ENCODE measurements around the gene NAGS.
"Not testable (repeated sequence)": the region's sequence is repeated elsewhere in the genome, so short reads cannot be mapped to it uniquely, and the experiment has no call there.

Gene NAGS

DNA sequence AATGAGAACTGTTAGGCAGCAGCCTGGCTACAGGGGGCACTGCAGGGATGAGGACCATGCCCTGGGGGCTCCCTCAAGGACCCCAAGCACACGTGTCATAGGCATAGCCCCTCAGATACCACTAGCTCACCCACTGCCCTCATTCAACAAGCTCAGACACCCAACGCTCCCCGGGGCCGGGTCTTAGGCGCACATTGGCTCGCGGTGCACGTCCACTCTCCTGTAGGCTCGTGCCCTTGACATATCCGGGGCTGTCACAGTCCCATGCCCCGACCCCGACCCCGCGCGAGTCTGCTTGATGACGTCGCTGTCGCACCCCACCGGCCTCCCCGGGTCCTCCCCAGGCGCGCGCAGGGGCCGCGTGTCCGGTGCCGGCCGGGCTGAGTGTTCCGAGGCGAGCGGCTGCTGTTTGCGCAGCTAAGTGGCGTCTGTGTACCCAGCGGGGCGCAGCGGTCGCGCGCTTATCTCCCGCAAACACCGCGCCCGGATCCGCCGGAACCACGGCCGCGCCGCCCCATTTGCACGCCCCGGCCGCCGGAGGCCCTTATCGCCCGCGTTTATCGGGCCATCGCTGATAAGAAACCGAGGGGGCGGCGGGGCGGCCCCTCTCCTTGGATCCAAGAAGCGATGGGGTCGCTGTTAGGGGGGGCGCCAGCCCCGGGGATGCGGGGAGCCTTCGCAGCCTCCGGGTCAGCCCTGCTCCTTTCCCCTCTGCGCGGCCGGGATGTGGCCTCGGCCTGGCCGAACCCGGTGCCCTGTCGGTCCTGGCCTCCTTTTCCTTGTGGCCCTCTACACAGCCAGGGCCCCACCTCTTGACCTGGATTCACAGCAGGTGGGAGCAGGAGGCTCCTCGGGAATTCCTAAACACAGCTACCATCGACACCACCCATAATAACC, 20.7 kb upstream of the NAGS start:
- Histone ChIP-seq H3K27me3 (ENCODE audit: control insufficient read depth in 1 of 2, insufficient read depth in 2 of 2, low read length in 2 of 2) (peaks cover 32 to 39% of the 10 kb centered on the region in 2 donors), H3K36me3 (ENCODE audit: control insufficient read depth in 1 of 2, insufficient read depth in 2 of 2, low read length in 2 of 2) (no peaks in the 10 kb centered on the region), H3K27ac (ENCODE audit: low read depth, low read length) (no peak overlapping the region), H3K9me3 (ENCODE audit: control insufficient read depth in 1 of 2, low read length in 2 of 2) (no peaks in the 10 kb centered on the region), H3K4me1 (ENCODE audit: control insufficient read depth in 1 of 2, insufficient read depth in 2 of 2, low read length in 2 of 2) (peaks cover 6 to 12% of the 10 kb centered on the region in 2 donors), H3K9ac (ENCODE audit: low read depth in 1 of 2, low read length in 2 of 2) (no peak overlapping the region), H3K4me3 (ENCODE audit: low read depth in 1 of 2, low read length in 2 of 2) (peak overlapping the region; percentile 47 to 49)

DNA sequence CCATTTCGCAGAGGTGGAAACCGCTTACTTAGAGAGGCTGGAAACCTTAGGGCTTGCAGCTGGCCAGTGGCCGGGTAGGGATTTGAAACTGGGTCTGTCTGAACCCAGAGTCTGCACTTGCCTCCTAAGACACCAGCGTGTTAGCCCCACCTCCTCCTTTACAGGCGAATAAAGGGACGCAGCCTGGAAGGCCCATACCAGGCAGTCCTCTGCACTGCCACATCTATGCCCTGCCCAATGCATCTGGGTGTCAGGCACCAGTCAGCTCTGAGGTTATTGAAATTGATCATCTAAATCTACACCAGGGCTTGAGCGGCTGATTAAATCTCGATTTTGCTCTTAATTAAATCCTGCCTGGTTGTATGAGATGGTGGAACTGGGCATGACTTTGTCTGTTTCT, 19.9 kb upstream of the NAGS start:
- peaks cover 6 to 12% of the 10 kb centered on the region in 2 donors for H3K4me1 ChIP-seq (ENCODE audit: control insufficient read depth in 1 of 2, insufficient read depth in 2 of 2, low read length in 2 of 2)
- H3K27ac ChIP-seq (ENCODE audit: low read depth, low read length): no peak overlapping the region
- H3K9me3 ChIP-seq (ENCODE audit: control insufficient read depth in 1 of 2, low read length in 2 of 2): no peaks in the 10 kb centered on the region
- H3K36me3 ChIP-seq (ENCODE audit: control insufficient read depth in 1 of 2, insufficient read depth in 2 of 2, low read length in 2 of 2): no peaks in the 10 kb centered on the region
- no peak overlapping the region for H3K9ac ChIP-seq (ENCODE audit: low read depth in 1 of 2, low read length in 2 of 2)
- H3K27me3 ChIP-seq (ENCODE audit: control insufficient read depth in 1 of 2, insufficient read depth in 2 of 2, low read length in 2 of 2): peaks cover 32 to 35% of the 10 kb centered on the region in 2 donors
- H3K4me3 ChIP-seq (ENCODE audit: low read depth in 1 of 2, low read length in 2 of 2): peak overlapping the region in 1 of 2 donors; percentile 49

GRCh38 chr17:43986225-43986981, 18.0 kb upstream of the NAGS start:
- Histone ChIP-seq H3K9ac (ENCODE audit: low read depth in 1 of 2, low read length in 2 of 2) (no peak overlapping the region), H3K4me1 (ENCODE audit: control insufficient read depth in 1 of 2, insufficient read depth in 2 of 2, low read length in 2 of 2) (peaks cover 6 to 12% of the 10 kb centered on the region in 2 donors), H3K27me3 (ENCODE audit: control insufficient read depth in 1 of 2, insufficient read depth in 2 of 2, low read length in 2 of 2) (peaks cover 28 to 32% of the 10 kb centered on the region in 2 donors), H3K4me3 (ENCODE audit: low read depth in 1 of 2, low read length in 2 of 2) (no peak overlapping the region), H3K27ac (ENCODE audit: low read depth, low read length) (no peak overlapping the region), H3K36me3 (ENCODE audit: control insufficient read depth in 1 of 2, insufficient read depth in 2 of 2, low read length in 2 of 2) (no peaks in the 10 kb centered on the region), H3K9me3 (ENCODE audit: control insufficient read depth in 1 of 2, low read length in 2 of 2) (no peaks in the 10 kb centered on the region)

DNA sequence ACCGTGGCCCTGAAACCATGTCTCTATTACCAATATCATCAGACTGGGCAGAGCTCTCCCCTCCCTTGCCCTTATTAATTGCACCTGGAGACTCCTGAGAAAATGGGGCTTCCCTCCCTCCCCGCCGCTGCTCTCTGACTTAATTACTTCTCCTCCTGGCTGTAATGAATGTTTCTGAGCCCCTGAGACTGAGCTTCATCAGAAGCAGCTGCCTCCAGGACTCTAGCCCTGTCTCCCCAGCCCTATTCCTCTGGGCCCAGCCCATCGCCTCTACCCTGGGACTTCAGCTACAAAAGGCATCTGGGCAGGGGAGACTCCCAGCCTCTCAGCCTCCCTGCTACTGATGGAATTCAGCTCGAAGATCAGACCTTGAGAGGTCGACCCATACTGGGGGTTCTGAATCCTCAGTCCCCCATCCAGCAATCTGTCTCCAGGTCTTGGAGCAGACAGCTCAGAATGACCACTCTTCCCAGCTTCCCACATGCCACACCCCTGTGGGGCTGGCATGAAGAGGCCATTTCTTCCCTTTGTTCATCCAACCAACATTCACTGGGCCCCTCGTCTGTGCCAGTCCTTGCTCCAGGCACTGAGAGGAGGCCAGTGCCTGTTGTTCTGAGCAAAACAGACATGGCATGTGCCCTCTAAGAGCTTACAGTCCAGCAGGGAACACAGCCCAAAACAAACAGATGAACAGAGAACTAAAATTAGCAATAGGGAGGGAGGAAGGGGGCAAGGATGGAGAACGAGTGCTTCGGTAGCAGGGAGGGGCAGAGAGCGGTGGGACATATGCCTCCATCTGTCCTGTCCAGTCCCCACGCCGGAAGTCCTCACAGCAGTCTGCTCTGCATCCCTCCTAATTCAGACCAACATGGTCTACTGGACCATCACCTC, 17.0 kb upstream of the NAGS start:
- H3K9me3 ChIP-seq (ENCODE audit: control insufficient read depth in 1 of 2, low read length in 2 of 2): no peaks in the 10 kb centered on the region
- H3K4me1 ChIP-seq (ENCODE audit: control insufficient read depth in 1 of 2, insufficient read depth in 2 of 2, low read length in 2 of 2): peaks cover 6 to 12% of the 10 kb centered on the region in 2 donors
- H3K36me3 ChIP-seq (ENCODE audit: control insufficient read depth in 1 of 2, insufficient read depth in 2 of 2, low read length in 2 of 2): no peaks in the 10 kb centered on the region
- H3K27me3 ChIP-seq (ENCODE audit: control insufficient read depth in 1 of 2, insufficient read depth in 2 of 2, low read length in 2 of 2): peaks cover 20 to 25% of the 10 kb centered on the region in 2 donors
- H3K9ac ChIP-seq (ENCODE audit: low read depth in 1 of 2, low read length in 2 of 2): no peak overlapping the region
- no peak overlapping the region for H3K4me3 ChIP-seq (ENCODE audit: low read depth in 1 of 2, low read length in 2 of 2)
- no peak overlapping the region for H3K27ac ChIP-seq (ENCODE audit: low read depth, low read length)

DNA sequence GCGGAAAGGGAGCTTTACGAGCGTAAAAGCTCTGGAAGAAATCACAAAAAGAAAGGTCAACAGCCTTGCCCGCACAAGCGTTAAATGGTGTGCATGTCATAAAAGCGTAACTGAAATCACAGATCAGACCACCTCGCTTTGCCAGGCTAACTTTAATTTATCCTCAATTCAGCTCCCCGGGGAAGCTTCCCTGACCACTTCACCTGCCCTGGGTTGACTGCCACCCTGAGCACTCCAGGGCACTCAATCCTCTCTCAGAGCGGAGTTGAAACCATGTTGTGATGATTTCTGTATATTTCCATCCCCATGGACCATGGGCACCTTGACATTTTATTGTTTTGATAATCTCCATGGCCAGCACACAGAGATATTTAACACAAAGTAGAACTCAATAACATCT, 16.1 kb upstream of the NAGS start:
- Histone ChIP-seq H3K4me1 (ENCODE audit: control insufficient read depth in 1 of 2, insufficient read depth in 2 of 2, low read length in 2 of 2) (peaks cover 4 to 10% of the 10 kb centered on the region in 2 donors), H3K4me3 (ENCODE audit: low read depth in 1 of 2, low read length in 2 of 2) (no peak overlapping the region), H3K9me3 (ENCODE audit: control insufficient read depth in 1 of 2, low read length in 2 of 2) (no peaks in the 10 kb centered on the region), H3K27ac (ENCODE audit: low read depth, low read length) (no peak overlapping the region), H3K9ac (ENCODE audit: low read depth in 1 of 2, low read length in 2 of 2) (no peak overlapping the region), H3K36me3 (ENCODE audit: control insufficient read depth in 1 of 2, insufficient read depth in 2 of 2, low read length in 2 of 2) (no peaks in the 10 kb centered on the region), H3K27me3 (ENCODE audit: control insufficient read depth in 1 of 2, insufficient read depth in 2 of 2, low read length in 2 of 2) (peaks cover 15 to 17% of the 10 kb centered on the region in 2 donors)

GRCh38 chr17:43992641-43993040, 11.8 kb upstream of the NAGS start:
- Histone ChIP-seq H3K9me3 (ENCODE audit: control insufficient read depth in 1 of 2, low read length in 2 of 2) (no peaks in the 10 kb centered on the region), H3K4me1 (ENCODE audit: control insufficient read depth in 1 of 2, insufficient read depth in 2 of 2, low read length in 2 of 2) (peaks cover 5 to 6% of the 10 kb centered on the region in 2 donors), H3K9ac (ENCODE audit: low read depth in 1 of 2, low read length in 2 of 2) (no peak overlapping the region), H3K27me3 (ENCODE audit: control insufficient read depth in 1 of 2, insufficient read depth in 2 of 2, low read length in 2 of 2) (peaks cover 20 to 23% of the 10 kb centered on the region in 2 donors), H3K27ac (ENCODE audit: low read depth, low read length) (no peak overlapping the region), H3K36me3 (ENCODE audit: control insufficient read depth in 1 of 2, insufficient read depth in 2 of 2, low read length in 2 of 2) (no peaks in the 10 kb centered on the region), H3K4me3 (ENCODE audit: low read depth in 1 of 2, low read length in 2 of 2) (no peak overlapping the region)

DNA sequence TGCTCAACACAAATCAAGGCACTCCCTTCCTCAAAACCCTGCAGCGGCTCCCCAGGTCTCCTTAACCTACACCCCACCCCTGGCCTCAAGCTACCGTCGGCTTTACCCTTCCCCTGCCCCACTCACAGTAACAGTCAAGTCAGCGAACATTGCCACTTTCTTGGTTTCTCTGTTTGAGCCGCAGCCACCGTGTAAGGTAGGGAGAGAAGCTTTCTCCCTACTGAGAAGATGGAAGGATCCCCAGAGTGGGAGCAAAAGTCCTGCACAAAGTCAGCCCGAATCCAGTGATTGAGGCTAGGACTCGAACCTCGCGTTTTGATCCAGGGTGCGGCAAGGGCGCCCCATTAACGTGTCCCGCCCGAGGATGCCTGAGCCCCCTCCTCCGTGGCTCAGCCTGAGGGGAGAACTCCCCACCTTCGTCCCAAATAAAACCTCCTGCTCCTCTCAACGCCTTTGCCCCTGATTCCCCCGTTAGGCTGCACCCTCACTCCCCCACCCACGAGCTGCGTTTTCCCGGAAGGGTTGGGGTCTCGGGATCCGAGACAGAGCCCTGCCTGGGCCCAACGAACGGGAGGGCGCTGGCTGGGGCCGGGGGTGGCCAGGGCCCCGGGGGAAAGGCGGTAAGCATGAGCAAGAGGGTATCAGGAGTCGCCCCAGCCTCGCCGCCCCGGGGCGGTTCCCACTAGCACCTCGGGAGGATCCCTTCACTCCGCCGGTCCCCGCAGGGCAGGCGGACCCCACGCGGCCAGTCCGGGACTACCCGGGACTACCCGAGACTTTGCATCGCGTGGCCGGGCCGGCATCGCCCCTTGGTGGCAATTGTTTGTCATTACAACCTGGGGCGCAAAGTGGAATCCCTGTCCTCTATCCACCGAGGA, 9.9 kb upstream of the NAGS start:
- Histone ChIP-seq H3K4me1 (ENCODE audit: control insufficient read depth in 1 of 2, insufficient read depth in 2 of 2, low read length in 2 of 2) (peaks cover 5 to 6% of the 10 kb centered on the region in 2 donors), H3K4me3 (ENCODE audit: low read depth in 1 of 2, low read length in 2 of 2) (peak overlapping the region in 1 of 2 donors; percentile 49), H3K27ac (ENCODE audit: low read depth, low read length) (no peak overlapping the region), H3K27me3 (ENCODE audit: control insufficient read depth in 1 of 2, insufficient read depth in 2 of 2, low read length in 2 of 2) (peaks cover 18 to 20% of the 10 kb centered on the region in 2 donors), H3K9ac (ENCODE audit: low read depth in 1 of 2, low read length in 2 of 2) (no peak overlapping the region), H3K9me3 (ENCODE audit: control insufficient read depth in 1 of 2, low read length in 2 of 2) (no peaks in the 10 kb centered on the region), H3K36me3 (ENCODE audit: control insufficient read depth in 1 of 2, insufficient read depth in 2 of 2, low read length in 2 of 2) (no peaks in the 10 kb centered on the region)

DNA sequence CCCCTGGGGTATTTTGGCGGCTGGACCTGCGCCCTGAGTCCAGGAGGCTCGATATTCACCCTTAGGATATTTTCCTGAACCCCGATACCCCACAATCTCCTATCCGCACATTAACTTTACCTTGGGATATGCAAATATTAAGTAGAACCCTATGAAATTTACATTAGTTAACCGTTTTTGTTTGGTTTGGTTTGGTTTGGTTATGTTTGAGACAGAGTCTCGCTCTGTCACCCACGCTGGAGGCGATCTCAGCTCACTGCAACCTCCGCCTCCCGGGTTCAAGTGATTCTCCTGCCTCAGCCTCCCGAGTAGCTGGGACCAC, 9.3 kb upstream of the NAGS start:
- Histone ChIP-seq H3K27ac (ENCODE audit: low read depth, low read length) (no peak overlapping the region), H3K4me3 (ENCODE audit: low read depth in 1 of 2, low read length in 2 of 2) (no peak overlapping the region), H3K4me1 (ENCODE audit: control insufficient read depth in 1 of 2, insufficient read depth in 2 of 2, low read length in 2 of 2) (peaks cover 5 to 6% of the 10 kb centered on the region in 2 donors), H3K36me3 (ENCODE audit: control insufficient read depth in 1 of 2, insufficient read depth in 2 of 2, low read length in 2 of 2) (no peaks in the 10 kb centered on the region), H3K9ac (ENCODE audit: low read depth in 1 of 2, low read length in 2 of 2) (no peak overlapping the region), H3K27me3 (ENCODE audit: control insufficient read depth in 1 of 2, insufficient read depth in 2 of 2, low read length in 2 of 2) (peaks cover 18 to 20% of the 10 kb centered on the region in 2 donors), H3K9me3 (ENCODE audit: control insufficient read depth in 1 of 2, low read length in 2 of 2) (no peaks in the 10 kb centered on the region)

DNA sequence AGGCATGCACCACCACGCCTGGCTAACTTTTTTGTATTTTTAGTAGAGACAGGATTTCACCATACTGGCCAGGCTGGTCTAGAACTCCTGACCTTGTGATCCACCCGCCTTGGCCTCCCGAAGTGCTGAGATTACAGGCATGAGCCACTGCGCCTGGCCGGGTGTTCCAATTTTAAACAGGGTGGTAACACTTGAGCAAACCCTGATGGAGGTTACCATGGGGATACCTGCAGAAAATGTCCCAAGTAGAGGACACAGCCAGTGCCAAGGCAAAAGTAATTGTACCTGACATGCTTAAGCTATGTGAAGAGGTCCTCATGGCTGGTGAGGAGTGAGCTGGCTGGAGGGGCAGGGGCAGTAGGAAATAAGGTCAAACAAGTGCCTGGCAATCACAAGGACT, 7.2 kb upstream of the NAGS start:
- H3K4me3 ChIP-seq (ENCODE audit: low read depth in 1 of 2, low read length in 2 of 2); H3K27ac ChIP-seq (ENCODE audit: low read depth, low read length); H3K9me3 ChIP-seq (ENCODE audit: control insufficient read depth in 1 of 2, low read length in 2 of 2); H3K9ac ChIP-seq (ENCODE audit: low read depth in 1 of 2, low read length in 2 of 2); H3K4me1 ChIP-seq (ENCODE audit: control insufficient read depth in 1 of 2, insufficient read depth in 2 of 2, low read length in 2 of 2); H3K36me3 ChIP-seq (ENCODE audit: control insufficient read depth in 1 of 2, insufficient read depth in 2 of 2, low read length in 2 of 2): not testable (repeated sequence)
- peaks cover 18 to 20% of the 10 kb centered on the region in 2 donors for H3K27me3 ChIP-seq (ENCODE audit: control insufficient read depth in 1 of 2, insufficient read depth in 2 of 2, low read length in 2 of 2)

All from duodenal mucosa (tissue), 2 donors.